Activated CD4-positive, alpha-beta T cell treated with anti-CD3 and anti-CD28 coated beads for 36 hours (primary cell): ENCODE results near the gene UNC5C. TPM values are rescaled to one million over a fixed set of nuclear protein-coding genes. Genes with fewer than 3 reads are reported as not detected.

ENCODE experiments used
- ATAC-seq: fragments of 200-7000 bp; cut with Tn5 transposase; one replicate; pipeline ENCODE4 v1.10.0; 2021; ENCODE audit warnings: mild to moderate bottlenecking, moderate library complexity
- CTCF ChIA-PET: fragments of 350-600 bp; sonication (Branson Sonifier 250); formaldehyde crosslinking; loops from one replicate; lab custom pipeline; 2021; ENCODE audit warnings: antibody characterized with exemption; lab: Charles Lee
- POLR2A ChIA-PET: fragments of 350-600 bp; sonication (Branson Sonifier 250); formaldehyde crosslinking; loops from one replicate; lab custom pipeline; 2021; ENCODE audit warnings: antibody characterized with exemption, inconsistent platforms; lab: Charles Lee
- DNase-seq: peaks from one replicate; pipeline ENCODE4 v3.0.0-alpha.2; 2020
- H3K27ac Mint-ChIP-seq: one replicate; pipeline ENCODE4 v1.8.0; 2021; ENCODE audit warnings: mixed read lengths
- H3K27me3 Mint-ChIP-seq: one replicate; pipeline ENCODE4 v1.8.0; 2021; ENCODE audit warnings: mixed read lengths
- H3K36me3 Mint-ChIP-seq: one replicate; pipeline ENCODE4 v1.8.0; 2021; ENCODE audit warnings: low read depth, mixed read lengths
- H3K4me1 Mint-ChIP-seq: one replicate; pipeline ENCODE4 v1.8.0; 2021; ENCODE audit warnings: mixed read lengths
- H3K4me3 Mint-ChIP-seq: one replicate; pipeline ENCODE4 v1.8.0; 2021; ENCODE audit warnings: mild to moderate bottlenecking, moderate library complexity, mixed read lengths
- H3K9me3 Mint-ChIP-seq: one replicate; pipeline ENCODE4 v1.8.0; 2021; ENCODE audit warnings: low read depth, mixed read lengths
- intact Hi-C, 2 experiments: fragments of 100-400 bp; cut with DNase I in 1 of 2; cut with micrococcal nuclease in 1 of 2; formaldehyde crosslinking; loops; one replicate each; pipeline versions ENCODE4 v1.14.2 to v1.15.1; 2022 to 2024; cut with DNase I, micrococcal nuclease
- total RNA-seq, 2 experiments: library from RNA; stranded (reverse); gene quantifications; one replicate each; pipeline ENCODE4 v1.2.3, GENCODE V29; 2021

The UNC5C gene
- total RNA-seq, 2 experiments from 2014 or later, result 0.07 TPM; not detected in 1

DNA sequence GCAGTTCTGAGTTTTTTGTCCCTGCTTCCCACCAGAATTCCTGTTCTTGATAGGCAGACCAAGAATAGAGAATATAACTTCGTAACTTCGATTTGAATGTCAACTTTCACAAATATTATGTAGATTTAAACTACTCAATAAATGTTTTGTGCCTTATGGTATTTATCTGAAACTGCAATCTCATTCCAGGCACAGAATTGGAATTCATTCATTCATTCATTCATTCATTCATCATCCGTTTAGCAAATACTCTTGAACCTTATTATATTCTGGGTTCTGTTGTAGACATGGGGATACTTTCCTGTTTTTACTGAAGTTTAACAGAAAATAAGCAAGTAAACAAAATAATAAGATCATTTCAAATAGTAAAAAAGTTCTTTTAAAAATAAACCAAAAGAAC, 324.4 kb downstream of the UNC5C start:
- POLR2A ChIA-PET, result no interaction called here
- Mint-ChIP-seq H3K4me3 (no peak overlapping the region), H3K36me3 (no peaks in the 10 kb centered on the region), H3K27ac (no peak overlapping the region), H3K4me1 (no peaks in the 10 kb centered on the region), H3K9me3 (no peaks in the 10 kb centered on the region), H3K27me3 (no peaks in the 10 kb centered on the region)
- DNase-seq, result no peak
- CTCF ChIA-PET, result no interaction called here
- intact Hi-C loops, result no loop called here
- no peak for ATAC-seq

DNA sequence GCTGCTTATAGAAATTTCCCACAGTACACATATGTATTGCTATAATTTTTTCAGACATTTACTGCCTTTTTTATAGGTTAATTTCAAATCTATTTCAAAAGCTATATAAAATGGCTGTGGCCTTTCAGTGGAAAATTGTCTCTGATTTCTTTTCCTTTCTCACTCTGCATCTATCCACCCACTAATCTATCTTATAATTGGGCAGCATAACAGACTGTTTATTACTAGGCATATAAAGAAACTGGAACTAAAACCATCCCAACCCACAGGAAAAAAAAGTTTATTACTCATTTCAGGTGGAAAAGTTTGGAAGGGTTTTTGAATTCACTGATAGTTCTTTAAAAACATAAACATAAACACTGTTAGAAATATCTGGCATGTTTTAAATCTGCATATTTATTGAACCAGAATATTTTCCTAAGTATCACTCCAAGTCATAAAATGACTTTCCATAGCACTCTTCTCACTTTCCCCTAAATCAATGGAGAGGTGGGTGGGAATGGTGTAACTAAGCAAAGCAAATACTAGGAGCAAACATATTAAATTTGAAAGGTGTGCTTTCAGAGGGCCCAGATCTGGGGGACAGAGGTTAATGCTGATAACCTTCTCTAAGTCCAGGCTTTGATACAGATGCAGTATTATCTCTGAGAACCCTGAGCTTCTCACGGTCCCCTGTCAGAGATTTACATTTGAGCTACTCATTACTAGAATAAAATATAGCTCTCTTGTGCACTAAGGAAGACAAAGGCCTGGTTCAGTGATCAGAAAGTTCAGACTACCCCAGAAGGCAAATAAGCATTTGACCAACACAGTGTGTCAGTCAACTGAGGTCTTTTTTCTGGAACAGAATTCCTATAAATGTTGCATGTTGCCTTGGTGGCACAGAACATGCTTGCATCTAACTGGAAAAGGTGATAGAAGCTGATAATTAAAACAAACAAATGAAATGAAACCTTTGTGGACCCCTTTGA, 328.3 kb downstream of the UNC5C start:
- Mint-ChIP-seq H3K9me3 (no peaks in the 10 kb centered on the region), H3K36me3 (no peaks in the 10 kb centered on the region), H3K27me3 (no peaks in the 10 kb centered on the region), H3K4me1 (no peaks in the 10 kb centered on the region), H3K27ac (no peak overlapping the region), H3K4me3 (no peak overlapping the region)
- no peak for DNase-seq
- POLR2A ChIA-PET, result no interaction called here
- CTCF ChIA-PET, result no interaction called here
- intact Hi-C loops, result no loop called here
- ATAC-seq, result no peak

DNA sequence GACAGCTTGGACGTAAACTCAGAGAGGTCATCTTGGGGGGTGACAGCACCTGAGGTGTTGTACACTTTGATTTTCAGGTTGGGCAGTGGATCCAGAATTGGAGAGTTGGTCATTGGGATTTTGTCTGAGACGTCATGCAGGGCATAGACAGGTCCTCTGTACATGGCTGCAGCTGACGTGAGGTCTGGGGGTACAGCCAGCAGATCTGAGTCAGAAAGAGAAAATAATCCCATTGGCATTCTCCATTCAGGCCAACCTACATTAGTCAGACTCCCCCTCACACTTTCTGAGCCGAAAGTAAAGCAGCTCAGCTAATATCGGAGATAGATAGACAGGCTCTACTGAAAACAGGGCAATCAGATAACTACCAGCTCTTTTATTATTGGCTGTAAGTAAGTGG, 329.7 kb downstream of the UNC5C start:
- Mint-ChIP-seq H3K4me1 (no peaks in the 10 kb centered on the region), H3K4me3 (no peak overlapping the region), H3K27ac (no peak overlapping the region), H3K36me3 (no peaks in the 10 kb centered on the region), H3K27me3 (no peaks in the 10 kb centered on the region), H3K9me3 (no peaks in the 10 kb centered on the region)
- POLR2A ChIA-PET, result no interaction called here
- no peak for ATAC-seq
- intact Hi-C loops, result no loop called here
- DNase-seq, result no peak
- CTCF ChIA-PET, result interaction anchor here (0.6 kb wide), 1 partner anchor 163 kb away, joined by 4 read pairs; no protein-coding TSS in a partner anchor

DNA sequence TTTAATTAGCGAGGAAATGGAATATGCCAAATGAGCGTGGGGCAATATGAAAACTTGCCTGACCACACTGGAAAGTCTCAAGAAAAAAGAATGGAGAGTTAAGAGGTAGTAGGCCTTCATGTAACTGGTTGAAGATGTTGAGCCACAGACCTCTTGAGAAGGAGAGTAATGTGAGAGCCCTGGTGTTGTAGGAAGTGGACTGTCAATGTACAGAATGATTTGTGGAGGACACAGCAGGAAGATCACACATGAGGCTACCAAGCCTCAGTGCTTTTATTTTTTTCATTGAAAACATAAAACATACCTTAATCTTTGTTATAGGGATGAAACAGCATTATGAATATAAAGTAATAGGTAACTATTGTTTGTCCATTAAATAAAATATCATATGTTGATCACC, 331.6 kb downstream of the UNC5C start:
- intact Hi-C loops, result no loop called here
- no peaks in the 10 kb centered on the region for H3K4me1 Mint-ChIP-seq
- H3K36me3 Mint-ChIP-seq, result no peaks in the 10 kb centered on the region
- H3K4me3 Mint-ChIP-seq, result no peak overlapping the region
- DNase-seq, result no peak
- ATAC-seq, result no peak
- H3K27ac Mint-ChIP-seq, result no peak overlapping the region
- ChIA-PET CTCF (no interaction called here), POLR2A (no interaction called here)
- peaks cover 7% of the 10 kb centered on the region for H3K27me3 Mint-ChIP-seq
- no peaks in the 10 kb centered on the region for H3K9me3 Mint-ChIP-seq

DNA sequence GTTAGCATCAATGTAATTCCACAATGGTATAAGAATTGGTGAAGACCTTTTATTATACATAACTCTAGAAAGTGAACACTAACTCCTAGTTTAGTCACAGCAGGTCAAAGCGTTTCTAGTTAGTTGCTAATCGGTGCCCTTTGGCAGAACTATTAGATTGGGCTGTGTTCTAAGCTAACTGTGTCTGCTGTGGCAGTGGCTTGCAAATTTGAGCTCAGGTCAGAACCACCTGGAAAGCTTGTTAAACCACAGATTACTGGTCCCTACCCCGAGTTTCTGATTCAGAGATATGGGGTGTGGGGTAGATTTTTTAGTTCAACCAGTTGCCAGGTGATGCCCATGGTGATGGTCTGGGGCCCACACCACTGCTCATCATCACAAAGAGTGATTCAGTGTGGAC, 332.1 kb downstream of the UNC5C start:
- ChIA-PET POLR2A (no interaction called here), CTCF (no interaction called here)
- Mint-ChIP-seq H3K4me1 (no peaks in the 10 kb centered on the region), H3K27ac (no peak overlapping the region), H3K9me3 (no peaks in the 10 kb centered on the region), H3K36me3 (no peaks in the 10 kb centered on the region), H3K27me3 (peaks cover 7% of the 10 kb centered on the region), H3K4me3 (no peak overlapping the region)
- DNase-seq, result no peak
- ATAC-seq, result no peak
- intact Hi-C loops, result no loop called here

DNA sequence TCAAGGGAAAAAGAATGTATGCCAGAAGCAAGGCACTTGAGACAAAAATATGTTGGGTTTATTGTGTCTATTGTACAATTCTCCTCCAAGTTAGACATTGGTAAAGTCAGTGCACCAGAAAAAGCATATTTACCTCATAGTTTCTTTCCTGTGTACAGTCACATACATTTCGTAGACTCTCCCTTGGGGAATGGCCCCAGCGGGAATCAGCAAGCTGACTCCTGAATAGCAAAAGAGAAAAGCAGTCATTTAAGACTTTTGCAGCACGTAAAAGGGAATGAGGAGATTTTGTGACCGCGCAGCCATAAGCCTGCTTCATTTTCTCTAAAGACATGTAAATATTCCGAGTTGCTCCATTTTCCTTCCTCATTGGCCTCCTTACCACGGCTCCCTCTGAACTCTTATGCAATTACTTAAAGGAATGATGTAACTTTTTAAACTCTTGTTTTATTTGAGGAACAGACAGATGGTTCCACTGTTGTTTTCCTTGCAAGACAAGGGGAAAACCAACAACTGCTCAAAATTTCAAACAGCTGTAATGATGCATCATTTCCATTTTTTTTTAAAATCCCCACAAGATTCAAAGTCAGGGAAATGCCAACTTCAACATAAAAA, 332.7 kb downstream of the UNC5C start:
- no peak overlapping the region for H3K4me3 Mint-ChIP-seq
- intact Hi-C loops, result no loop called here
- POLR2A ChIA-PET, result no interaction called here

DNA sequence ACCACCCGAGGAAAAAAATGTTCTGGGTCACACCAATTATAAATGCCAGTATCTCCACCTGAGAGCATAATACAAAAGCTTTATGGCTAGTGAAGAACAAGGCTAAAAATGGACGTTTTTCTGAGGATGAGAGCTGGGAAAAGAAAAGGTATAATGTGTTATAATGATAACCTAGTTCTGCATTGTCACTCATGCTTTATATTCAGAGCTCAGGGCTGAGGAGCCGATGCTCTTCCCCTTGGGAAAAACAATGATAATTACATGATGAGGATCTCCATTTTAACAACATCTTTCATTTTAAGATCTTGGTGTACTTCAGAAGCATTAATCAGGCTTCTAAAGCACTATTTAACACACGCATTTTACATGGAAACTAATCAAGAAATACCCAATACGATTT, 333.7 kb downstream of the UNC5C start:
- DNase-seq (no peak), ATAC-seq (no peak)
- H3K27ac Mint-ChIP-seq, result no peak overlapping the region
- no peaks in the 10 kb centered on the region for H3K36me3 Mint-ChIP-seq
- CTCF ChIA-PET, result no interaction called here
- no peaks in the 10 kb centered on the region for H3K4me1 Mint-ChIP-seq
- peaks cover 7% of the 10 kb centered on the region for H3K27me3 Mint-ChIP-seq
- H3K9me3 Mint-ChIP-seq, result no peaks in the 10 kb centered on the region
- no peak overlapping the region for H3K4me3 Mint-ChIP-seq
- intact Hi-C loops, result no loop called here
- POLR2A ChIA-PET, result no interaction called here

More for the DNA sequence above, 332.7 kb downstream of the UNC5C start:
- no peak overlapping the region for H3K27ac Mint-ChIP-seq
- no peak for ATAC-seq
- CTCF ChIA-PET, result no interaction called here
- no peaks in the 10 kb centered on the region for H3K9me3 Mint-ChIP-seq
- H3K27me3 Mint-ChIP-seq, result peaks cover 7% of the 10 kb centered on the region
- no peaks in the 10 kb centered on the region for H3K36me3 Mint-ChIP-seq
- no peaks in the 10 kb centered on the region for H3K4me1 Mint-ChIP-seq
- no peak for DNase-seq

DNA sequence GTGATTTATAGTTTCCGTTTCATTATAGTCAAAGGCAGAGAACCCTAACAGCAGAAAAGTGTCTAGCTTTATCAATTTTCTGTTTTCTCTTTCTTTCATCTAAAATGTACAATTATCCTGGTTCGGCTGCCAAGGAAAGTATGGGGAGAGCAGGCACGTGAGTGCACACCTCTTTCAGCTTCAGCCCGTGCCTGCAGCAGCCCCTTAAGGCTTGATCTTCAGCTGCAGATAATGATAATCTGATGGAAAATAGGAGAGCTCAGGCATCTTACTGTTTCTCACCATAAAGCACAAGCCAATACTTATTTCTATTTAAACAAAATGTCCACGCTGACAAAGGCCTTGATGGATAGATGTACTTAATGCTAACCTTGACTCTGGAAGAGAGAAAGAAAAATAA, 334.4 kb downstream of the UNC5C start:
- intact Hi-C loops, result no loop called here
- DNase-seq (no peak), ATAC-seq (no peak)
- H3K9me3 Mint-ChIP-seq, result no peaks in the 10 kb centered on the region
- peaks cover 7% of the 10 kb centered on the region for H3K27me3 Mint-ChIP-seq
- H3K27ac Mint-ChIP-seq, result no peak overlapping the region
- no peaks in the 10 kb centered on the region for H3K36me3 Mint-ChIP-seq
- H3K4me1 Mint-ChIP-seq, result no peaks in the 10 kb centered on the region
- POLR2A ChIA-PET, result no interaction called here
- H3K4me3 Mint-ChIP-seq, result no peak overlapping the region
- CTCF ChIA-PET, result no interaction called here

DNA sequence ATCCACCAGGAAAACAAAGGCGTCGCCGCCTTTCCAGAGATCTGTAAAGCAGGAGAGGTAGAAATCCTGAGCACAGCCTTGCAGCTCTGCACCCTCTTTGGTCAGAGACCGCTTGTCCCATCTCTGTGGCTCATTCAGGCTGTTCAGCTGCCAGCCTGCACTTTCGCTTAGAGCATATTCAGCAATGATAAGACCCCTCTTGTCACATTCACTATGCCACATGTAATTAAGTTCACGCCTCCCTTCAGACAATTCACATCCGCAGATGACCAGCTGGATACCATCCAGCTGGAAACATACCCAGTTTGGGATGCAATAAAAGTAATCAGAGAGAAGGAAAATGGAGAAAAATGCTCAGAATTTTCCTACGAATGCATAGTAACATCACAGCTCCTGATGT, 335.4 kb downstream of the UNC5C start:
- Mint-ChIP-seq H3K4me1 (no peaks in the 10 kb centered on the region), H3K36me3 (no peaks in the 10 kb centered on the region), H3K9me3 (no peaks in the 10 kb centered on the region), H3K4me3 (no peak overlapping the region), H3K27ac (no peak overlapping the region), H3K27me3 (peaks cover 7% of the 10 kb centered on the region)
- DNase-seq, result no peak
- ChIA-PET POLR2A (no interaction called here), CTCF (no interaction called here)
- ATAC-seq, result no peak
- intact Hi-C loops, result no loop called here

DNA sequence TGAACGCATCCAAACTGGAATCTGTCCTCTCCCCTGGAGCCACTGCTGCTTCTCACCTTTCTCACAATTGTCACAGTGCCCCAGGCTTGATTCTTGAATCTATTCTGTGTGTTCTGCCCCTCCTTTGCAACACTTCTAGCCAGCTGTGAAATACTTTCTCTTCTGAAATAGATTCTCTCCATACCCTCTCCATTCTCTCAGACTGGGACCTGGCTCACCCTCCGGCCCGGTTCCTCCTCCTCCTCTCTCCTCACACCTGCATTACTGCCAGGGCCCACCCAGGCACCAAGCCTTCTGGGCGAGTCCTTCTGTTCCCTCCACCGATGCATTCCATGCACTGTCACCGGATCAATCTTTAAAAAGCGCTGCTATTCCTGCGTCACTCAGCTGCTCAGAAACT, 336.1 kb downstream of the UNC5C start:
- Mint-ChIP-seq H3K9me3 (no peaks in the 10 kb centered on the region), H3K4me3 (no peak overlapping the region), H3K36me3 (no peaks in the 10 kb centered on the region), H3K27ac (no peak overlapping the region), H3K27me3 (peaks cover 7% of the 10 kb centered on the region), H3K4me1 (no peaks in the 10 kb centered on the region)
- intact Hi-C loops, result no loop called here
- ChIA-PET POLR2A (no interaction called here), CTCF (no interaction called here)
- ATAC-seq (no peak), DNase-seq (no peak)

DNA sequence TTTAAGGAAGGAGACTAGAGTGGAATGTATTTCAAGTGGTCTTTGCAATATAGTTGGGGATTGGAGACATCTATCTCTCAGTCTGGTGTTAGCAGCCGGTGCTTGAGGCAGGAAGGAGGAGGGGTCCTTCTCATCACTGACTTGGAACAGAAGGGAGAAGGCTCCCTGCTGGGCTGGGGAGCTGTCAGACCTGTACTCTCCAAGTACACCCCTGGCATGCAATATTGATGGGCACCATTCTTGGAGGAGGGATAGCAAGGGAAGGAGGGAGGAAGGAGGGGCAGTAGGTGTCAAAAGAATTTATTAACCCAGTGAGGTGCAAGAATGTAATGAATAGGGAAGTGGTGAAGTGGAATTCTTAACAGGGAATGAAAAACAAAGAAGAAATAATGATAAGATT, 338.8 kb downstream of the UNC5C start:
- POLR2A ChIA-PET, result no interaction called here
- CTCF ChIA-PET, result no interaction called here
- H3K9me3 Mint-ChIP-seq, result no peaks in the 10 kb centered on the region

DNA sequence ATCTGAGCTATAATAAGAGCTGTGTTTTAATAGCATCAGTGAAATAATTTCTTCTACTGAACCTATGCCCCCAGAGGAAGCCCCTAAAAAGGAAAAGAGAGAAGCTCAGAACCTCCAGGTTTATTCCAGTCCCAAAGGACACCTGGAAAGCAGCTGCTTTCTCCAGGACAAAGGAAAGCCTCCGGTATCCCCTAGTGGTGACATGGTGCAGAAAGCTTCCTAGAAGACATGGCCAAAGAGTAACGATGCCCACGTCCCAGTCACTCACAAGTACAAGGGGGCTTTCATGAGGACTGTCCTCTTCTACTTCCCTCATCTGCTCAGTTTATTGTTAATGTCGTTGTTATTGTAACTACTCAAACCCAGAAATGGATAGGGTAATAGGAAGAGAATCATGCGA, 343.9 kb downstream of the UNC5C start:
- Mint-ChIP-seq H3K27me3 (no peaks in the 10 kb centered on the region), H3K4me1 (no peaks in the 10 kb centered on the region), H3K9me3 (no peaks in the 10 kb centered on the region), H3K36me3 (no peaks in the 10 kb centered on the region), H3K4me3 (no peak overlapping the region), H3K27ac (no peak overlapping the region)
- ChIA-PET CTCF (no interaction called here), POLR2A (no interaction called here)
- ATAC-seq (no peak), DNase-seq (no peak)
- intact Hi-C loops, result no loop called here

More for the DNA sequence above, 338.8 kb downstream of the UNC5C start:
- Mint-ChIP-seq H3K4me3 (no peak overlapping the region), H3K4me1 (no peaks in the 10 kb centered on the region), H3K27me3 (peaks cover 7% of the 10 kb centered on the region), H3K27ac (no peak overlapping the region), H3K36me3 (no peaks in the 10 kb centered on the region)
- intact Hi-C loops, result no loop called here
- ATAC-seq, result no peak
- no peak for DNase-seq
